IMR-90 (cell line): ENCODE results near the gene PLPP6. TPM values are rescaled to one million over a fixed set of nuclear protein-coding genes. Genes with fewer than 3 reads are reported as not detected.

Experiments used
- ATAC-seq: fragments of 200-7000 bp; cut with Tn5 transposase; 2 replicates; pipeline ENCODE4 v1.9.1; 2020; ENCODE audit warnings: low read depth, mild to moderate bottlenecking, moderate library complexity
- BruUV-seq: library from RNA; stranded (reverse); fragments of 400-500 nt; replicated peaks from 2 replicates; lab custom pipeline; 2021; lab: Mats Ljungman, UMichigan
- CTCF ChIA-PET: fragments of 300-600 bp; formaldehyde crosslinking; extraction: SDS; loops from one replicate; lab custom pipeline; 2021; ENCODE audit warnings: antibody characterized with exemption; lab: Yijun Ruan, JAX
- POLR2A ChIA-PET: fragments of 300-600 bp; sonication (Branson Sonifier 250); formaldehyde crosslinking; loops from one replicate; lab custom pipeline; 2022; ENCODE audit warnings: antibody characterized with exemption; ENCODE audit not compliant: unreplicated experiment; lab: Charles Lee
- DNase-seq: peaks from one replicate; pipeline ENCODE4 v3.0.0; 2013
- H2AFZ ChIP-seq: replicated peaks from 2 replicates; pipeline ENCODE3; 2013; ENCODE audit warnings: low read length, mild to moderate bottlenecking; ENCODE audit not compliant: poor library complexity
- H2AK5ac ChIP-seq: 2 replicates; pipeline ENCODE4 v1.6.1; 2013; ENCODE audit warnings: low read depth, low read length, inconsistent platforms
- H2AK9ac ChIP-seq: replicated peaks from 2 replicates; pipeline ENCODE3; 2013; ENCODE audit warnings: mild to moderate bottlenecking, low read depth, low read length, moderate library complexity; ENCODE audit not compliant: poor library complexity
- H2BK120ac ChIP-seq: 2 replicates; pipeline ENCODE4 v1.6.1; 2013; ENCODE audit warnings: low read depth, low read length, inconsistent platforms
- H2BK15ac ChIP-seq: 3 replicates; pipeline ENCODE4 v1.6.1; 2013; ENCODE audit warnings: low read depth, low read length, inconsistent platforms
- H2BK20ac ChIP-seq: 2 replicates; pipeline ENCODE4 v1.6.1; 2013; ENCODE audit warnings: low read depth, mild to moderate bottlenecking, inconsistent platforms, low read length, moderate library complexity
- H2BK5ac ChIP-seq: 2 replicates; pipeline ENCODE4 v1.6.1; 2013; ENCODE audit warnings: mild to moderate bottlenecking, low read depth, low read length, inconsistent platforms; ENCODE audit not compliant: poor library complexity, severe bottlenecking
- H3K14ac ChIP-seq: replicated peaks from 2 replicates; pipeline ENCODE4 v1.6.1; 2013; ENCODE audit warnings: low read depth, low read length, inconsistent platforms
- H3K18ac ChIP-seq: 2 replicates; pipeline ENCODE4 v1.6.1; 2013; ENCODE audit warnings: low read depth, low read length, control low read depth
- H3K23ac ChIP-seq: 2 replicates; pipeline ENCODE4 v1.6.1; 2013; ENCODE audit warnings: low read depth, low read length, inconsistent platforms
- H3K27ac ChIP-seq: 2 replicates; pipeline ENCODE4 v1.5.1; 2013; ENCODE audit warnings: mild to moderate bottlenecking, control low read depth, low read length; ENCODE audit not compliant: insufficient read depth
- H3K27me3 ChIP-seq: 2 replicates; pipeline ENCODE4 v1.6.1; 2013; ENCODE audit warnings: low read length; ENCODE audit not compliant: control insufficient read depth, insufficient read depth
- H3K36me3 ChIP-seq: 2 replicates; pipeline ENCODE4 v1.6.1; 2013; ENCODE audit warnings: low read length, mixed read lengths; ENCODE audit not compliant: control insufficient read depth, insufficient read depth
- H3K4ac ChIP-seq: 2 replicates; pipeline ENCODE4 v1.6.1; 2013; ENCODE audit warnings: low read depth, low read length, inconsistent platforms
- H3K4me1 ChIP-seq: 2 replicates; pipeline ENCODE4 v1.6.1; 2013; ENCODE audit warnings: low read length, mixed read lengths; ENCODE audit not compliant: control insufficient read depth, insufficient read depth
- H3K4me2 ChIP-seq: 2 replicates; pipeline ENCODE4 v1.6.1; 2013; ENCODE audit warnings: low read depth, mild to moderate bottlenecking, control low read depth, low read length, moderate library complexity
- H3K4me3 ChIP-seq: 2 replicates; pipeline ENCODE4 v1.5.1; 2013; ENCODE audit warnings: low read depth, mild to moderate bottlenecking, control low read depth, low read length, moderate library complexity; ENCODE audit not compliant: insufficient read depth
- H3K56ac ChIP-seq: 2 replicates; pipeline ENCODE4 v1.6.1; 2013; ENCODE audit warnings: low read length, inconsistent platforms; ENCODE audit not compliant: insufficient read depth; ENCODE audit errors: extremely low read depth
- H3K79me1 ChIP-seq, 2 experiments: 2 replicates each; pipeline ENCODE4 v1.6.1; 2013; ENCODE audit warnings: low read length in 2 of 2, inconsistent platforms in 1 of 2, low read depth in 1 of 2
- H3K9ac ChIP-seq: 2 replicates; pipeline ENCODE4 v1.6.1; 2013; ENCODE audit warnings: low read depth, low read length, control low read depth
- H3K9me1 ChIP-seq: 2 replicates; pipeline ENCODE4 v1.6.1; 2013; ENCODE audit warnings: low read length, inconsistent platforms; ENCODE audit not compliant: insufficient read depth
- H3K9me3 ChIP-seq: 2 replicates; pipeline ENCODE4 v1.6.1; 2013; ENCODE audit warnings: low read length; ENCODE audit not compliant: control insufficient read depth, insufficient read depth
- H4K20me1 ChIP-seq: 2 replicates; pipeline ENCODE4 v1.6.1; 2013; ENCODE audit warnings: low read length, inconsistent platforms; ENCODE audit not compliant: insufficient read depth
- H4K5ac ChIP-seq: 2 replicates; pipeline ENCODE4 v1.6.1; 2013; ENCODE audit warnings: mild to moderate bottlenecking, low read depth, low read length, control low read depth
- H4K8ac ChIP-seq, 2 experiments: 2 replicates each; pipeline ENCODE4 v1.6.1; 2013; ENCODE audit warnings: low read depth in 2 of 2, low read length in 2 of 2, control low read depth in 1 of 2, inconsistent platforms in 1 of 2
- H4K91ac ChIP-seq: 2 replicates; pipeline ENCODE4 v1.6.1; 2013; ENCODE audit warnings: low read depth, low read length, inconsistent platforms; ENCODE audit not compliant: insufficient read depth
- BHLHE40 ChIP-seq: fragments of 150-350 bp; IDR thresholded peaks from 2 replicates; pipeline ENCODE4 v1.6.1; 2016; ENCODE audit warnings: mild to moderate bottlenecking, low read depth, low read length
- FOS ChIP-seq: fragments of 150-350 bp; IDR thresholded peaks from 2 replicates; pipeline ENCODE4 v1.6.1; 2016; ENCODE audit warnings: low read depth, low read length
- POLR2A ChIP-seq: IDR thresholded peaks from 2 replicates; pipeline ENCODE4 v1.6.1; 2012; ENCODE audit warnings: mild to moderate bottlenecking, low read depth, low read length
- RFX5 ChIP-seq: IDR thresholded peaks from 2 replicates; pipeline ENCODE4 v1.8.0; 2012; ENCODE audit warnings: low read depth, mild to moderate bottlenecking, low read length, moderate library complexity
- WGBS, 2 experiments: methylation state at CpG; one replicate each; pipeline versions ENCODE4 v1.1.5 to v1.1.7; 2013; ENCODE audit warnings: missing lambda C conversion rate in 2 of 2; ENCODE audit not compliant: insufficient read length in 1 of 2; ENCODE audit errors: extremely low coverage in 2 of 2; 5-methylcytosine and 5-hydroxymethylcytosine counted together
- dilution Hi-C: fragments of 300-500 bp; cut with HindIII; formaldehyde crosslinking; loops from one replicate; pipeline ENCODE4 v1.14.3; 2018; ENCODE audit warnings: low sequenced_read_pairs; ENCODE audit not compliant: unreplicated experiment
- in situ Hi-C: fragments of 300-500 bp; cut with MboI; formaldehyde crosslinking; loops from 3 replicates; pipeline ENCODE4 v1.14.3; 2019; ENCODE audit warnings: low sequenced_read_pairs, inconsistent platforms, mixed read lengths
- intact Hi-C: fragments of 100-400 bp; cut with micrococcal nuclease; formaldehyde crosslinking; loops from 2 replicates; pipeline ENCODE4 v1.10.0; 2022
- polyA plus RNA-seq, 3 experiments: library from polyadenylated mRNA; depleted of rRNA; stranded (reverse); fragments of >200 nt; gene quantifications; 2 replicates each; pipeline ENCODE4 v1.2.3, GENCODE V29; 2012; ENCODE audit warnings: low replicate concordance in 1 of 3
- total RNA-seq: library from RNA; depleted of rRNA; stranded (reverse); fragments of >200 nt; gene quantifications from 2 replicates; pipeline ENCODE4 v1.2.3, GENCODE V29; 2012

The PLPP6 gene
- total and polyA plus RNA-seq, 2 of the 4 experiments (the other 2 are of a cell fraction), result 3.4 to 5.9 TPM

DNA sequence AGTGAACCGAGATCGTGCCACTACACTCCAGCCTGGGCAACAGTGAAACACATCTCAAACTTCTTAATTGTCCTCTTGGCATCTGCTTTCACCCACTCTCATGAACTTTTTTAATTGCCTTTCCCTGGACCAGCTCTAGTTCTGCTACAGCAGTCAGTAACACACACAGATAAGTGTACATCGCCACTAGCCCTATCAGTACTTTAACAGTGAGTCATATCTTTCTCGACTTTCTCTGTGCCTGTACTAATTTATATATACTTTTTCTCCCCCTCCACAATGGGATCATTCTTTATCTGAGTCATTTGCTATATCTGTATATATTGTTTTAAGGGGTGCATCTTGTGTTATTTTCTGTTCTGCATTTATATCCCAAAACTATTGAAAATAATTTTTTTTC lies 24.0 kb downstream of the PLPP6 start:
- no peak overlapping the region for H3K56ac ChIP-seq
- WGBS, 2 experiments, result 100% methylated on average over 1 of the region's 4 CpGs; no CpG with 5 or more reads in 1 of the 2 experiments
- H3K9me3 ChIP-seq, result no peaks in the 10 kb centered on the region
- H3K18ac ChIP-seq, result no peak overlapping the region
- H2BK120ac ChIP-seq, result no peak overlapping the region
- H4K91ac ChIP-seq, result no peak overlapping the region
- H3K79me1 ChIP-seq, result peaks cover 19 to 53% of the 10 kb centered on the region in 2 experiments
- H4K8ac ChIP-seq, result no peak overlapping the region
- ChIA-PET CTCF (interaction anchor here (0.5 kb wide), 2 partner anchors 33 to 42 kb away, joined by 3 read pairs; no protein-coding TSS in a partner anchor), POLR2A (no interaction called here)
- H3K4me1 ChIP-seq, result peaks cover 5% of the 10 kb centered on the region
- no peak overlapping the region for H2AK9ac ChIP-seq
- no peak overlapping the region for H3K4ac ChIP-seq
- in situ Hi-C loops, result loop anchor here (25.0 kb wide), 1 partner anchor 574 kb away; no protein-coding TSS in a partner anchor
- H4K20me1 ChIP-seq, result peaks cover 7% of the 10 kb centered on the region; the same call in 1 of the 2 replicates
- H3K36me3 ChIP-seq, result peaks cover 20% of the 10 kb centered on the region
- H2AFZ ChIP-seq, result no peak overlapping the region
- DNase-seq (peak; percentile 74), ATAC-seq (peak; percentile 96)
- peak overlapping the region; percentile 25; the same call in 1 of the 2 replicates for H3K27ac ChIP-seq
- H2BK20ac ChIP-seq, result no peak overlapping the region
- dilution Hi-C loops, result no loop called here
- no TSS peak for BruUV-seq
- 0 out of 2 replicates have a peak overlapping the region, but pooled peaks have one; percentile 23 for H3K14ac ChIP-seq
- H3K9me1 ChIP-seq, result peaks cover 10% of the 10 kb centered on the region
- H2BK15ac ChIP-seq, result no peak overlapping the region
- no peak overlapping the region for H2AK5ac ChIP-seq
- intact Hi-C loops, result no loop called here
- peak overlapping the region; percentile 41 for H2BK5ac ChIP-seq
- no peak overlapping the region for H4K5ac ChIP-seq
- peak overlapping the region; percentile 75; the same call in 1 of the 2 replicates for H3K23ac ChIP-seq
- H3K4me3 ChIP-seq, result no peak overlapping the region
- H3K27me3 ChIP-seq, result no peaks in the 10 kb centered on the region
- H3K9ac ChIP-seq, result no peak overlapping the region
- H3K4me2 ChIP-seq, result no peak overlapping the region
- TF ChIP-seq RFX5 (no peak), POLR2A (no peak), BHLHE40 (peak; percentile 16; the same call in 1 of the 2 replicates), FOS (0 out of 2 replicates have a peak, but pooled peaks have one; percentile 22)
